ENCODE results near the gene C1orf35. TPM values are rescaled to one million over a fixed set of nuclear protein-coding genes. Genes with fewer than 3 reads are reported as not detected.

Gene C1orf35
- total RNA-seq, 1 donor from 2014 or later: 17.1 TPM

GRCh38 chr1:228101614-228101993, 1.5 kb downstream of the C1orf35 start:
- FAIRE-seq: no peak

GRCh38 chr1:228100822-228101613, 2.1 kb downstream of the C1orf35 start:
- TF ChIP-seq CTCF (IDR thresholded peaks at IDR 0.05; ENCODE audit: insufficient read depth, low read length, severe bottlenecking): no peak
- DNase-seq (ENCODE audit: low read depth) (no peak), FAIRE-seq (no peak)
- Histone ChIP-seq H3K27me3 (ENCODE audit: control insufficient read depth, insufficient read depth, low read length) (no peaks in the 10 kb centered on the region), H3K36me3 (ENCODE audit: control insufficient read depth, insufficient read depth, low read length) (peaks cover 18% of the 10 kb centered on the region), H3K4me3 (ENCODE audit: low read depth, low read length) (no peak overlapping the region)

More at GRCh38 chr1:228101614-228101993, 1.5 kb downstream of the C1orf35 start:
- Histone ChIP-seq H3K27me3 (ENCODE audit: control insufficient read depth, insufficient read depth, low read length) (no peaks in the 10 kb centered on the region), H3K4me3 (ENCODE audit: low read depth, low read length) (peak overlapping the region; percentile 90), H3K36me3 (ENCODE audit: control insufficient read depth, insufficient read depth, low read length) (peaks cover 17% of the 10 kb centered on the region)
- DNase-seq (ENCODE audit: low read depth): no peak
- TF ChIP-seq CTCF (IDR thresholded peaks at IDR 0.05; ENCODE audit: insufficient read depth, low read length, severe bottlenecking): no peak

GRCh38 chr1:228099331-228099732, 3.8 kb downstream of the C1orf35 start:
- TF ChIP-seq CTCF (IDR thresholded peaks at IDR 0.05; ENCODE audit: insufficient read depth, low read length, severe bottlenecking): no peak
- H3K36me3 ChIP-seq (ENCODE audit: control insufficient read depth, insufficient read depth, low read length): peaks cover 18% of the 10 kb centered on the region
- no peaks in the 10 kb centered on the region for H3K27me3 ChIP-seq (ENCODE audit: control insufficient read depth, insufficient read depth, low read length)
- FAIRE-seq: no peak
- no peak overlapping the region for H3K4me3 ChIP-seq (ENCODE audit: low read depth, low read length)
- DNase-seq (ENCODE audit: low read depth): no peak

- Histone ChIP-seq H3K4me3 (ENCODE audit: low read depth, low read length) (no peak overlapping the region), H3K27me3 (ENCODE audit: control insufficient read depth, insufficient read depth, low read length) (no peaks in the 10 kb centered on the region), H3K36me3 (ENCODE audit: control insufficient read depth, insufficient read depth, low read length) (peaks cover 18% of the 10 kb centered on the region)
- FAIRE-seq (no peak), DNase-seq (ENCODE audit: low read depth) (no peak)
- TF ChIP-seq CTCF (IDR thresholded peaks at IDR 0.05; ENCODE audit: insufficient read depth, low read length, severe bottlenecking): no peak
Observed at GRCh38 chr1:228098323-228098931, 4.7 kb downstream of the C1orf35 start.

GRCh38 chr1:228097333-228098081, 5.6 kb downstream of the C1orf35 start:
- H3K4me3 ChIP-seq (ENCODE audit: low read depth, low read length): no peak overlapping the region
- FAIRE-seq (no peak), DNase-seq (ENCODE audit: low read depth) (no peak)
- TF ChIP-seq CTCF (IDR thresholded peaks at IDR 0.05; ENCODE audit: insufficient read depth, low read length, severe bottlenecking): no peak
- H3K27me3 ChIP-seq (ENCODE audit: control insufficient read depth, insufficient read depth, low read length): no peaks in the 10 kb centered on the region
- H3K36me3 ChIP-seq (ENCODE audit: control insufficient read depth, insufficient read depth, low read length): peaks cover 20% of the 10 kb centered on the region

Data from bronchial epithelial cell (primary cell).